Lung microvascular endothelial cell (primary cell): ENCODE results near the gene RNF112. TPM values are rescaled to one million over a fixed set of nuclear protein-coding genes. Genes with fewer than 3 reads are reported as not detected.
A peak's percentile ranks its signal among the peaks of the same experiment; 100 is the strongest.

Experiments used
- DNase-seq, 2 donors: peaks; one replicate each; pipeline versions ENCODE4 v3.0.0 to v3.0.0-alpha.2; 2010; ENCODE audit warnings: low read depth in 2 of 2
- total RNA-seq: library from RNA; depleted of rRNA; stranded (reverse); fragments of >200 nt; gene quantifications from 2 replicates; pipeline ENCODE4 v1.2.1, GENCODE V29; 2014

The RNF112 gene
- total RNA-seq, 1 donor from 2014 or later = 0.20 TPM

DNA sequence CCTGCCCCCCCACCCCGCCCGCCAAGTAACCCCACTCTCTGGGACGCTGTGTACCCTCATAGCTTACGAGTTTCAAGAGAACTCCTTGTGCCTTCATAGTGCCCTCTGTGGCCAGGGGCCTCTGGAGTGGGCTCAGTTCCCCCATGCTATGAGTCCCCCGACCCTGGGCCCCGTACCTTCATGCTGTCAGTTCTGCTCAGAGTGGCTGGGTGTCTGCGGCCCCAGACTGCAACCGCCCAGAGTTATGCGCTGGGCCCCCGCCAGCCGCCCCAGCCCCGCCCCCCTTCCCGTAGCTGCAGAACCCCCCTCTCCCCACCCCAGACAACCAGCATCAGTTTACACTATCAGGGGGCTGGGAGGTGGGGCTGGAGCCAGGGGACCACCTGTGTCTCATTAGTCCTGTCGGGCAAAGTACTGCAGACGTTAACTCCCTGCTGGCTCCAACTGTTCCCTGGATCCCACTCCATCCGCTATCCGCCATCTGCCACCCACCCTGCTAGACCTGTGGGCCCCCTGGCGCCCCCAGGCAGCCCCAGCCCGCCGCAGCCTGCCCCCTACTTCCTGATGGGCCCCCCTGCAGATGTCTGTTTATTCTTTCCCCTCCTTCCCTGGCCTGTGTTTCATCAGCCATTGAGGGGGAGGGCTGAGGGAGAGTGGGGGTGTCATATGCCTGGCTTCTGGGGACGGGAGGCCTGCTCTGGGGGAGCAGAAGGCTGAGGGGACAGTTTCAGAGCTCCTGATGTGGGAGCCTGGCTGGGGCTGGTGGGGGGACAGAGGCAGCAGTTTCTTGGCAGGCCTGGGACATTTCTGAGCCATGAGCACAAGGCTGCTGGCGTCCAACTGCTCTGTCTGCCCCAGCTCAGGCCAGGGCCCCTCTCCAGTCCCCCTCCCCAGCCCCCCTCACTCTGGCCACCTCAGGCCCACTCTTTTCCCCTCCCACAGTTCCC, 23.8 kb upstream of the RNF112 start, which contains the start of gene MFAP4:
Gene MFAP4, minus strand, starts transcription at position 217 of the 947 bp plus-strand sequence. Its CDS starts 35 bp downstream, at position 182.
- DNase-seq = no peak

DNA sequence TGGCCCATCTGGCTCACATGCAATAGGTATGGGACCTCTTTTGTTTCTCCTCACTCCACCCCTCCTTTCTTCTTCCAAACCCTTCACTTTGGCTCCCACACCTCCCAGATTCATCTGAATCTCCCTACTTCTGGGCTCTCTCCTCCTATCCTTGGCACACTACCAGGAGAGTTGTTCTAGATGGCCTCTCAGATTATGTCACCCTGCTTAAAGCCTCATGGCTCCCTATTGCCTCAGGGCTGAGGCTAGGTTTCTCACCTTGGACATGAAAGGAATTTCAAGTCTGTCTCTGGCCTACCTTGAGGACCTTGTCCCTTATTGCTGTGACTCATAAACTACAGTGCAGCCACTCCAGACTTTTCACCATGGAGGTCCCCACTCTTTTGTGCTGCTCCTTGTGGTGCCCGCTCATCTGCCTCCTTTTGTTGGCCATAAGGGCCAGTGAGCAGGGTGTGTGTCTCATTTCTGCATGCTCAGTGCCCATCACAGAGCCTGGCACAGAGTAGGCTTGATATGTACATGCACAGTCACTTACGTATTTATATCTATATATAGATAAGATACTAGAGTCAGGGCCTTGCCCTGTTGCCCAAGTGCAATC, 23.0 kb upstream of the RNF112 start:
- no peak for DNase-seq

DNA sequence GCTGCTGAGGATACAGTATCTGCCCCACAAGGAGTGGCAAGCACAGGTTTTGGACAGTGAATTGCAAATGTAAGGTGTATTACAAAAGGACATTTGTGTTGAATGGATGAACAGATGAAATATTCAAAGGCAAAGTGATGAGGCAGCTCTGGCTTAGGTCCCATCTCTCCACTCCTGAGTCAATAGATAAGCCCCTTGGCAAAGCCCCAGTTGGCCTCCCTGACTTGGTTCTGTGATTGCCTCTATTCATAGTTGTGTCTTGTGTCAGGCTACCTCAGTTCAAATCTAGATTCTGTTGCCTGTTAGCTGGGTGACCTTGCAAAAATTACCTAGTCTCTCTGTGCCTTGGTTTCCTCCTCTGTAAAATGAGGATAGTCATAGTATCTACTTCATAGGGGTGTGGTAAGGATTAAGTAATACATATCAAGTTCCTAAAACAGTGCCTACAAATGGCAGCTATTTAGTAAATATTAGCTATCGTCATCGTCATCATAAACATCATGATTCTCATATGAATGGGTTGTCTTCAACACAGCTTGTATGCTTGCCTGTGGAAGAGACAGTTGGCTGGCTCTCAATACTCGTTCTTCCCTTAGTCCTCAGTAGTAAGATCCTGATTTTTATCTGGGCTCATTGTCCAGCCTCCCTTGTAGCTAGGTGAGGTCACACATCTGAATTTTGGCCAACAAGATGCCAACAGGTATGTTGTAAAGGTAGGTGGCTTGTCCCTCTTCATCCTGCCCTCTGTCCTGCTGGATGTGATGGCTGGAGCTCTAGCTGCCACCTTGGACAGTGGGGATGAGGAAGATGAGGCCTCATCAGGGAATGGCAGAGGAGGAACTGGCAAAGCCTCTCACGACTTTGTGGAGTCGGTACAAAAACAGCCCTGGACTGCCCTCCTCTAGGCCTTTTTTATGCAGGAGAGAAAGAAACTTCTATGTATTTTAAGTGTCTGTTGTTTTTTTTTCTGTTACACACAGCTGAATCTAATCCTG, 21.9 kb upstream of the RNF112 start:
- peak in 1 of 2 donors; percentile 94 for DNase-seq

DNA sequence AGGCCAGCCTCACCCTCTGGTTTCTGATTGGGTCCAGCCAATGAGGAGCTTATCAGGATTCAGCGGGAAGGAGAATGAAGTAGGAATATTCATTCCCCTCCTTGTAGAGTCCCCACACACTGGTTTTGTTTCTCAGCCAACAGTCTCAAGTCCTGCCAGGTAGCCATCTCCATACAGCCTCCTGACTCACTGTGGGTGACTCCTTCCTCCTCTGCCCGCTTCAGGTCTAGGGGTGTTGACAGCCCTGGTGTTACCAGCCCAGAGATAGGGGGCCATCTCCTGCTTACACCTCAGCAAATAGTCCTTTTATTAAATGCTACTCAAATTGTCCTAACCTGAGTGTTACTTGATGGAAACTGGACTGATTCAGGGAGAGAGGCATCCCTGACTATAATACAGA, 20.1 kb upstream of the RNF112 start:
- no peak for DNase-seq

DNA sequence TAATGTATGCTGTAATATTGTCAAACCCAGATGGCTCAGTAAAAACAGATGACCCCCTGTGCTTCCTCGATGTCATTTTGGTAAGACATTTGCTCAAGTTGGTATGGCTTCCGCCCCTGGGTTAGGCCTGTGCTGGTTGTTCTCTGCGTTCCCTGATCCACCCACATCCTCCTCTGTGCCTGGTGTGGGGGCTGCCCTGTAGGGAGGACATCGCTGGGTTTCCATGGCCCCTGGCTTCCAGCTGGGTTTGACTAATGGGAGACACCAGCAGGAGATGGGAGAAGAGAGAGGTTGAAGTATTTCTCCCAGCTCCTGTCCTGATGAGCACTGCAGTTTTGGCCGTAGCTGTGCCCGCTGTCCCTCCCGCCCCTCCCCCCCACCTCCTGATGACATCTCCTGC, 19.6 kb upstream of the RNF112 start:
- DNase-seq = no peak

DNA sequence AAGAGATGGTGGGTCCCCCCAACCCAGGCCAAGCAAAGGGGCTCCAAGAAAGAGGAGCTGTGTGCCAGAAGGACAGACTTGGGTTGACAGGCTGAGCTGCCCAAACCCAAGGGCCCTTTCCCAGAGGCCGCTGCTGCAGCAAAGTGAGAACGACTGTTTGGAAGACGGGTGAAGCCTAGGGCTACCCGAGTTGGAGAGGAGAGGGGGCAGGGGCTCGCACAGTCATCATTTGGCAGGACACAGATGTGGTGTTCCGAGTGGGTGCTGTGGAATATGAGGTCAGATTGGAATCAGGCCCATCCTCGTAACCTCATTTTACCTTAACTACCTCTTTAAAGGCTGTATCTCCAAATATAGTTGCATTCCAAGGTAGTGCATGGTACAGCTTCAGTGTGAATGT, 18.7 kb upstream of the RNF112 start:
- no peak for DNase-seq

DNA sequence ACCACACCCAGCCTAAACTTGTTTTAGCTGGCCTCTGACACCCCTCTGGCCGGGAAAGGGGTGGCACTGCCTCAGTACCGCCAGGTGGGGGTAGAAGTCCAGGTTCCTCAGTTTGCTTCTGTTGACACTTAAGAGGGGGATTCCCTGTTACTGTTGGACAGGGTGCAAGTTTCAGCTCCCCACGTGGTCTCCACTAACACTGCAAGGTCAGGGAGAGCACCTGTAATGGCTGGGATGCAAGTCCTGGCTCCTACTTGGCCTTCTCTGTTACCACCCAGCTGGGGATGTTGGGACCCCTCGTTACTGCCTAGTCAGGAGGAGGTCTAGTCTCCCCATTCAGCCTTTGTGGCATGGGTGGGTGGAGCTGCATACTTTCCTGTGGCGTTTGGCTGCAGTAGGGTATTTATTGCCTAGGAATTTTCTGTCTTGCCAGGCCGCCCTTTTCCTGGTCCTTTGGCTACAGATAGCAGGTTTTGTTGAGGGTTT, 13.4 kb upstream of the RNF112 start:
- peak; percentile 26 to 81 for DNase-seq

DNA sequence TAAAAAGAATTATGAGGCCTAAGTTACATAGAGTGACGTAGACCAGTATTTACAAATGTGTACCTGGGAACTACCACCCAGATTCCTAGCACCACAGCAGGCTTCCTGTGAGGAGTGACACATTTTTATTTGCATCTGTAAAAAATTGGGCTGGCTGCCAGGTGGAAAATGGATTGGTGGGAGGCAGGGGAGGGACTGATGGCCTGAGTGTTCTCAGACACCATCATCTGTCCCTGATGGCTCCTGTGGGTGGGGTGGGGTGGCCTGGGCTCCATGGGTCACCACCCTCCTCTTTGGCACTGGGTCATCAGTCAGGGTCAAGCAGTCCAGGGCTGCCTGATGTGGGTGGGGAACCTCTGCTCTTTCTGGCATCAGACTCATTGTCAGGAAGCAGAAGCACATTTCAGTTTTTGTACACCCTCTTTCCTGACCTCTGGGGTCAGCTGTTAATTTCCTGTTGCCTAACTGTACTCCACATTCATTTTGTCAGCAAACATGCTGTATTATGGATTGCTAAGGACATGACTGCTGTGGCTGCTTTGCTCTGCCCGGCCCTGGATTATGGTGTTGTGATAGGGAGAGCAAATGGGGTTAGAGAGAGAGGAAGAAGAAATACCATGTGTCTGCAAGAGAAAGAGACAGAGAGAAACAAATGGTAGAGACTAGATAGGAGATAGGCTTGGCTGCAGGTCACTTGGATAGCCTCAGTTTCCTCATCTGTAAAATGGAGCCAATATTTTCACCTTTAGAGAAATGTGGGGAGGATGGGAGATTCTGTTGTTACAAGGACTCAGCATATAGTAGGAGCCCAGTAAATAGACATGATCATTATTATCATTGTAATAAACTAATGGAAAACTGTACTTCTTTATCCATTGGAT, 12.5 kb upstream of the RNF112 start:
- DNase-seq = peak; percentile 84 to 98

DNA sequence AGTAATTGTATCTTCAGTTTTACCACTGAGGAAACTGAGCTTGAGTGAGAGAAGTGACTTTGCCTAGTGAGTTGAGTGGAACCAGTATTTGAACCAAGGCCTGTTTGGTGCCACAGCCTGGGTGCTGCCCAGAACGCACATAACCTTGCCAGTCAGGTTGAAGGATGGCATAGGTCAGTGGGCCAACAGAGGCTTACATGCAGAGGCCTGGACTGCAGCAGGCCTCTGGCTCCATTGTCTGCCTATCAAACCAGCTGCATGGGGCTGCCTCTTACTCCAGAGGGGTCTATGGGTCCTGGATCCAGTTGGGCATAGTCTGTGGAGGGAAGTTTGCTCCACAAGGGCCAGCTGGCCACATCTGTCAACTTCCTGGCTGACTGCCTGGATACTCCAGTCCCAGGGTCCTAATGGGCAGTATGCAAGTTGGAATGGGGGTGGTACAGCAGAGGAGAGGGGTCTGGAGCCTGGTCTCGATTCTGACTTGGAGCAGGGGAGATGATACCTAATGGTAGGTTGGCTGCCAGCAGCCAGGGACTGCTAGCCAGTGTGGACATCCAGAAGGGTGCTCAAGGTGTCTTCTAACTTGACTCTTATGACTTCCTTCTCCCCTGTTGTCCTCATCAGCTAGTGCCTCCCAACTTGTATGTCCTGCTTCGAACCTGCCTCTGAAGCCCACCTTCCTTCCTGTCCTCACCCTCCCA, 11.1 kb upstream of the RNF112 start:
- no peak for DNase-seq

DNA sequence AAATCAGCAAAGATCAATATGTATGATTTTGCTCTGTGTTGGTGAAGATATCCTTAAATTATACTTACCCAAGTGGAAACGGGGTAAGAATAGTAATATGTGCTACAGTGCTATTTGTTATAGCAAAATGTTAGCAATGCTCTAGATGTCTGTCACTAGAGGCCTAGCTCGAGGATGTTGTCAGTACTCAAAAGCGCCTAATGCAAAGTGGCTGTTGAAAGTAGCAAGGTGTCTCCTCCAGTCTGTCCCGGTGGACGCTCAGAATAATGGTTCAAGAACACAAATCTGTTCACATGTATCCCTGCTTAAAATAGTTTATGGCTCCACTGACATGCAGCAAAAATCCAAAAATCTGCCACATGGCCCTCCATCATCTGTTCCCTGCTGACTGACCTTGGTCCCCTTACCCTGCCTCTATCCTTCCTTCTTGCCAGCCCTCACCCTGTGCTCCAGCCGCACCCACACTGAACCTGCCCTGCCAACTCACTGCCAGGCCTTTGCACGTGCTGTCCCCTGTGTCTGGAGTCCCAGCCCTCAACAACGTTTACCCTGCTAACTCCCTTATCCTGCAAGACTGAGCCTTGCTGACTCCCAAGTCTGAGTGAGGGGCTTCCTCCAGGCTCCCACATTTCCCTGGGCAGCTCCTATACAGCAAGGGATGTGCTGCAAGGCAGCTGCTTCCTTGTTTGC, 9.6 kb upstream of the RNF112 start:
- no peak for DNase-seq

DNA sequence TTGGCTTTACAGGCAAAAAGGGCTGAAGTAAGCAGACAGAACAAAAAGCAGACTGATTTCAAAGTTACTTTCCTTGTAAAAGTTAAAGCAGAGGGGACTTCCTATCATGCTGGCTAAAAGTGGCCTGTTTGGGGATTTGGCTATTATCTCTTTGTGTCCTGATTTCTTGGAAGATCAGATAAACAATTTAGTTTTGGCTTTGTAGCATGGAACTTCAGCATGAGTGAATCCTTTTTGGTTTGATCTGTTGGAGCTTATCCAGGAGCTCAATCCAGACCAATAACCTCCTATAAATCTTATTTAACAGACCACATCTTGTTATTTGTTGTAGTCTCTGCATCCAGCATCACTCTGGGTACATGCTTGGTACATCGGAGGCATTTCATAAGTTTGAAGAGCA, 8.9 kb upstream of the RNF112 start:
- no peak for DNase-seq

DNA sequence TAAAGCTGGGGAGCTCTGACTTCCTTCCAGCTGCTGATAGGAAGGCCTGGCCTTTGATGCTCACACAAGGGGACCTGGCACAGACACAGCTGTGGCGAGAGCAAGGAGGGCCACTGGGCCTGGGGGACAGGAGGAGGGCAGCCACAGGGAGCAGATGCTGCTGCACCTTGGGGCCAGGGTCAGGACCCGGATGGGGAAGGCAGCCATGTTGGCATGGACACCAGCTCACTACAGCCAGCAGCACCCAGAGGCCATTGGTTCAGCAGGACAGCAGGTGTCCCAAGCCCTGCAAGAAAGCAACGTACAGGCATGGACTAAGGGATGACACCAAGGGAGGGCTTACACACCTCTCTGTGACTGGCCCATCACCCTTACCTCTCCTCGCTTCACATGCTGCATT, 8.0 kb upstream of the RNF112 start:
- no peak for DNase-seq

DNA sequence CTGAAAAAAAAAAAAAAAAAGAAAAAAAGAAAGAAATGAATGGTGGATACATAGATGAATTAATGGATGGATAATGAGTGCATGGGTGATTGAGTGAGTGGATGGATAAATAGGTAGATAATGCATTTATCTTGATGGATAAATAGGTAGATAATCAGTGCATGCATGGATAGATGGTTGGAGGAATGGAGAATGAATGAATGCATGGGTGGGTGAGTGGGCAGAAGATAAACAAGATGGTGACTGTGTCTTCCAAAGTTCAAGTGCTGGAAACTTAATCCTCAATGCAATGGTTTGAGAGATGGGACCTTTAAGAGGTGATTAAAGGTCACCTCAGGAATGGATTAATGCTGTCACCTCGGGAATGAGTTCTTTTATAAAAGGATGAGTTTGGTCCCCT, 6.8 kb upstream of the RNF112 start:
- no peak for DNase-seq

DNA sequence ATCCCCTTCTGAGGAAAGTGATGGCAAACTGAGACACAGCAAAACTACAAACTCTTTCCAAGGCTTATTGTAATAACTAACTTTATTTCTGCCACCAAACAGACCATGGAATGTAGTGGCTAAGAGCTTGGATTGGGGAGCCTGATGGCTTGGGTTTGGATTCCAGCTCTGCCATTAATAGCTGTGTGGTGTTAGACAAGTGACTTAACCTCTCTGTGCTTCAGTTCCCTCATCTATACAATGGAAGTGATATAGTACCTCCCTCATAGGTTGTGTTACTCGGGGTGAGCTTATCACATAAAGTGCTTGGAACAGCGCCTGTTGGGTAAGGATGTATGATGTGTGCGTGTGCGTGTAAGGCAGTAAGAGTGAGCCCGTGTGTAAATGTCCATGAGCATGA, 5.9 kb upstream of the RNF112 start:
- DNase-seq = no peak

DNA sequence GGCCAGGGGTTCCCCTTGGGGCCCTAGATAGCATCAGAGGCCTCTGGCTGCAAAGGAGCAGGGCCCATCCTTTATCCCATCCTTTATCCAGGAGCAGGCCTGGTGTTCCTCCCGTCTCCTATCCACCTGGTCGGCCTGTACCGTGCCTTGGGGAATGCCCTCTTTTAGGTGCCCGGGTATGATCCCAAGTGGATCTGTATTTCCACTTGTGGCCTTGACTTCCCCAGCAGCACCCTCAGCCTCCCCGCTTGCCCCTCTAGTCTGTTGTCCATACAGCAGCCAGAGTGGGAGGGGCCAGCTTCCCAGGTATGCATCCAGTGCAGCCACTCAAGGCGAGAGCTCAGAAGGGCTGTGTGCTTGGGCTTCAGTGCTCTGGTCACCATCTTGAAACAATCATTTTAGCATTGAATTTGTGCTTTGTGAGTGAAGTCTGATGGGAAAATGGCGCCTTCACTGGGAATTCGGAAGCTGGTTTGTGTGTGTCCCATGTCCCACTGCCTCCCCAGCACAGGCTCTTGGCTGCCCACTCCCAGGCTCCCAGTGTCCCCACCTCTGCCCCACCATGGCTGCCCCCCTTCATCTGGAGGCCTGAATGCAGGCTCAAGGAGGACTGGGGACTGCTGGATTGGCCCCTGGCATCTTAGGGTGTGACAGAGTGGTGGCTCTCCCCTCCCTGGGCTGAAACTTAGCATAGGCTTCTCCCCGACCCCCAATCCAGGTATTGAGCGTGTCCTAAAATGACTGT, 3.3 kb upstream of the RNF112 start:
- no peak for DNase-seq

DNA sequence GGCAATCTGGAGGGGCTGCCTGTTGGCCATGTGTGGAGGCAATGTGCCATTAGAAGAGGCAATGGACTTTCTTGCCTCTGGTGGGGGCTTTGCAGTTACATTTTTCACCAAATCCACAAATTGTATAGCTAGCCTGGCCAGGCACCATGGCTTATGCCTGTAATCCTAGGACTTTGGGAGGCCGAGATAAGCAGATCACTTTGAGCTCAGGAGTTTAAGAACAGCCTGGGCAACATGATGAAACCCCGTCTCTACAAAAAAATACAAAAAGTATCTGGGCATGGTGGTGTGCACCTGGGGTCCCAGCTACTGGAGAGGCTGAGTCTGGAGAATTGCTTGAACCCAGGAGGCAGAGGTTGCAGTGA, 2.7 kb upstream of the RNF112 start:
- no peak for DNase-seq

DNA sequence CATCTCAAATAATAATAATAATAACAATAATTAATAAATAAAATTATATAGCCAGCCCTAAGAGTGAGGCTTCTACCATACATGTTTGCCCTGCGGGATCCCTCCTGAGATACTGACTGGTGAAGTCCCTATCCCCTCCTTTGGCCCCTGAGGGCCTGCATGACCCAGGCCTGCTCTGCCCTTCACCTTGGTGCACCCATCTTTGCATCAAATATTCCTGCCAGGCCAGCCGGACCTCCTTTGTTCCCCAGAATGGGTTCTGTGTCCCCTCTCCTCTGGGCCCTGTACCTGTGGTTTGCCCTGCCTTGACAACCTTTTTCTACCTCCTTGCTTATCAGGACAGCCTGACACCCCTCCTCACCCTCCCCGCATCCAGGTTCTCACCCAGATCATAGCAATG, 2.0 kb upstream of the RNF112 start:
- no peak for DNase-seq

DNA sequence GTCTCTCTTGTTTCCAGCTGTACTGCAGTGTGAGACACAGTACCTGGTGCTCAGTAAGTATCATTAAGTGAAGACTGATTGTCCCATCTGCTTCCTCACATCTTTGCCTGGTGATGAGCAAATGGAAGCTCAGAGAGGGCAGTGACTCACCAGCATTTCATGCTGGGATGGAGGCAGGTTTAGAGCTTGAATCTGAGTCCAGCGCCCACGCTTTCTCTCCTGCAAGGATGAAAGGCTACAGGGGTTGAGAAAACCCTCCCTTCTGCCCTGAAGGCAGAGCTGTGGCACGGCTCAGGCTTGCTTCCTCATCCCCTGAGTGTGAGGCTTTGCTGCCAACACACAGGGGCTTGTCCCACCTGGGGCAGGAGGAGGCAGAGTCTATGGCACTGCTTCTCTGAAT, 1.5 kb upstream of the RNF112 start:
- DNase-seq = no peak

DNA sequence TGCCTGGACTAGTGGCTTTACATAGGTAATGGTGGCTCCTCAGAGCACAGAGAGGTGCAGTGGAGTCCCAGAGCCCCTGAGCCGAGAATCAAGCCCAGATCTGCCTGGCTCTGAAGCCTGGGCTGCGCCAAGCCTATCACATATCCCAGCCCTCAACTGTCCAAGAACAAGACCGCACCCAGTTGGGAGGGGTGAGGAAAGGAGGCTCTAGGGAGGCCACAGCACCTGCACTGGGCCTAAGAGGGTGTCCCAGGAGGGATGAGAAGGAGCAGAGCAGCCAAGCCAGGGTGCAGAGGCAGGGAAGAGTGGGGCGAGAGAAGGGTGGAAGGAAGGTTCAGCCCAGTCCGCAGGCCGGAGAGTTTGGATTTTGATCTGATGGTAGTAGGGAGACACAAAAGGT, 941 bp upstream of the RNF112 start:
- DNase-seq = no peak
